ENCODE results near the gene ZNF282.

The ZNF282 gene

GRCh38 chr7:149195180-149196150 is at the start of gene ZNF282:
ZNF282 (plus strand) TSS chr7:149195546; CDS start chr7:149195590, 44 bp downstream.
- DNase-seq (ENCODE audit: low read depth, low spot score) = peak; percentile 83

DNA sequence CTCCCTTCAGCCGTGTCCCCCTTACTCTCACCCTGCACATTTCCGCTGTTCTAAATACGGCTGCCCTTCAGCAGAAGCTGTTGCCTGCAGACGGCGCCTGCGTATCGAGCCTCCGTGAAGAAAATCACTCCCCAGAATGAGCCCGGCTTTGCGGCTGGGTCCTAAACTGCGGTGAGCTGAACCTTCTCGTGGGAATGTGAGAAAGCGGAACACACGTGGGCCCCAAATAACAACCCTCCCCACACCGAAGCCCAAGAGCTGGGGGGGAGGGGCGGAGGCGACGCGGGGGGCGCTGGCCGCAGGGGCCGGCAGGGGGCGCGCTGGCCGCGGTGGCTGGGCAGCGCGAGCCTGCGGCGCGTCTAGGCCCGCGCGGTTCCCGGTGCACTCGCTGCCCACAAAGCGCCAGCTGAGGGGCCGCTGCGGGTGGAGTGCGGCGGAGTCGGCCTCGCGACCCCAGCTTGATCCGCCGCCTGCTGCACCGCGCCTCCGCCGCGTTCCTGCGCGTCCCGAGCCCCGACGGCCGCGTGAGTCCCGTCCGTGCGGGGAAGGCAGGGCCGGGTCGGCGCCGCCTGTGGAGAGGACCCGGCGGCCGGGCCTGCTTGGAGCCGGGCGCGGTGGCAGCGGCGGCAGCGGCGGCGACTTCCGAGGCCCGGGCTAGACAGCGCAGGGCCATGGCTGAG is 48.1 kb upstream of the ZNF282 start, which contains the start of gene ZNF398:
ZNF398 (plus strand) TSS at position 382 of the 680 bp plus-strand sequence; CDS start at position 672, 290 bp downstream.
- DNase-seq (ENCODE audit: low read depth, low spot score) = no peak

GRCh38 chr7:149147752-149148653 is 47.3 kb upstream of the ZNF282 start:
- DNase-seq (ENCODE audit: low read depth, low spot score) = no peak

DNA sequence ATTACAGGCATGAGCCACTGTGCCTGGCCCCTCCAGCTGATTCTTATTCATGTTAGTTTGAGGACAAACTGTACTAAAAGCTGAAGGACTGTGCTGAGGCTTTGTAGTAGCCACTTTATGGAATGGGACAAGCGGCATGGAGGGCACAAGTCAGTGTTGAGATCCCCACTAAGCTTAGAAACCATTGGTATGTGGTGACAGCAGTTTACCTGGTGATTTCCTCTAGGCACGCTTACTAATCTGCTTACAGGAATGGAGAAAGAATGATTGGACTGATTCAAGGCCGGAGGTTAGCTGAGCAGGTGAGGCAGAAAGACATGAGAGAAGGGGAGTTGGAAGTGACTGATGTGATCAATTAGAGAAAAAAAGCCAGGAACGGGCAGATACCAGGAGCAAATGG is 44.4 kb upstream of the ZNF282 start:
- no peak for DNase-seq (ENCODE audit: low read depth, low spot score)

DNA sequence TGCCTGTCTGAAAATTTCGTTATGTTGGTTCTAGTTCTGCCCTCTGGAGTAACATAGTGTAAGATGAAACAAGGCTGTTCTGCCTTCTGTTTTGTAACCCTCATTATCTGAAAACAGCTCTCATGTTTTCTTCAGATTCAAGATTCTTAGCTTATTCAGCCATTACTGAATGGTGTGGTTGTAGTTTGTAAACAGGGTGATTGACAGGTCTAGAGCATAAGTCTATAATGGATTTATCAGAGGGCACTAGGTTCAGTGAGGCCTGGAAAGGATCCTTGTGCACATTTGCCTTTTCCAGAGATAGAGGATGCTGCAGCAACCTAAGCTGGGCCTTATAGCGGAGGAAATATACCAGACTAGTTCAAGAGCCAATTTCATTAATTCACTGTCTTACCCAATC is 42.0 kb upstream of the ZNF282 start:
- no peak for DNase-seq (ENCODE audit: low read depth, low spot score)

- DNase-seq (ENCODE audit: low read depth, low spot score) = no peak
Measured at GRCh38 chr7:149154056-149154455, 41.3 kb upstream of the ZNF282 start.

GRCh38 chr7:149156898-149157297 is 38.4 kb upstream of the ZNF282 start:
- DNase-seq (ENCODE audit: low read depth, low spot score) = no peak

DNA sequence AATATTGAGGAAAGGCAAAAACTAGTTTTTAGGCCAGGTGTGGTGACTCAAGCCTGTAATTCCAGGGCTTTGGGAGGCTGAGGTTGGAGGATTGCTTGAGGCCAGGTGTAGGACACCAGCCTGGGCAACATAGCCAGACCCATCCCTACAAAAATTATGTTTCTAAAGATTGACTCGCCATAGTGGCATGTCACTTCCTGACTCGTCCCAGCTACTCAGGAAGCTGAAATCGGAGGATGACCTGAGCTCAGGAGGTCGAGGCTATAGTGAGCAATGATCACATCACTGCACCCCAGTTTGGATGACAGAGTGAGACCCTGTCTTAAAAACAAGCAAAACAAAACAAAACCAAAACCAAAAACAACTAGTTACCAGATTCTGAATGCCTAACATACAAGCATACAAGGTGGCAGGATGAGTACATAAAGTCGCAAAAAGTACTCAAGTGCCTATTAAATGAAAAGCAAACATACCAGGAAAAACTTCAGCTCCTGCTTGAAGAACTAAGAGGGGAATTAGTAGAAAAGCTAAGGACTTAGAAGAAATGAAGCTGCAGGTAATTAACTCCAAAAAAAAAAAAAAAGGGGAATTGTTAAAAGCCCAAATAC is 34.0 kb upstream of the ZNF282 start:
- no peak for DNase-seq (ENCODE audit: low read depth, low spot score)

DNA sequence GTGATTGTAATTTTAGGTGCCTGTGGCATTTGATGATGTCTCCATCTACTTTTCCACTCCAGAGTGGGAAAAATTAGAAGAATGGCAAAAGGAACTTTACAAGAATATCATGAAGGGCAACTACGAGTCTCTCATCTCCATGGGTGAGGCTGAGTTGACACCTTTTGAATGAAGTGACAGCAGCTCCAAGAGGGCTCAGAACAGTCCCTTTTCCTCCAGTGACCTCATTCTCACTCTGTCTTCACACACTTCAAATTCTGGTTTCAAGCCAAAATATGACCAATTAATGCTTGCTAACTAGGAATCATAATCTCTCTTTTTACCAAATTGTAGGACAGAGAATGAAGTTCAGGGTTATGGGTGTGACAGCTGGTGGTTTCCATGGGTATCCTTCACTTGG is 29.2 kb upstream of the ZNF282 start:
- DNase-seq (ENCODE audit: low read depth, low spot score) = no peak

DNA sequence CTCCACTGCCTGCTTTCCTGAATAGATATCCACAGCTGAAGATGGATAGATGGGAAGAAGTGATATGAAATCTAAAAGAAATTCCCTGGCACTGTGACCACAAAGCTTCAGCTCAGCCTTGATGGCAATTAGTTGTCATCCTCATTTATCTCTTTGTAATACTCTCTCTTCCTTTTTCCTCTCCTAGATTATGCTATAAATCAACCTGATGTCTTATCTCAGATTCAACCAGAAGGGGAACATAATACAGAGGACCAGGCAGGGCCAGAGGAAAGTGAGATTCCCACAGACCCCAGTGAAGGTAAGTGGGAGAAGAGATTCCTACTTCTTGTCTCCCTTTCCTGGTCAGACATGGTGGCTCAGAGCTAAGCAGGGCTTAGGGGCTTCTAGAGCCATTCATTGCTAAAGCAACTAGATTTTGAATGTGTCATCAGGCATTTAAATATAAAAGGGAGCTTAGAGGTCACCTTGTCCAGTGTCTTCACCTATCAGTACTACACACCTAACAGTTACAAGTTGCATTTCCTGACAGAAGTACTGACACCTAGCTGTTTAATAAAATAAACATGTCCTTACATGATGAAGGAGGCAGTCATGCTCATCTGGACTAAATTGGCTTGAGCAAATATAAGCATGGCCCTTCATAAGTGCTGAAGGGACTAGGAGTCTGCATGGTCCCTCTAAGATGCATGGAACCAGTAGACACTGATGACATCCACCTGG is 28.6 kb upstream of the ZNF282 start:
- no peak for DNase-seq (ENCODE audit: low read depth, low spot score)

- no peak for DNase-seq (ENCODE audit: low read depth, low spot score)
Measured at GRCh38 chr7:149171892-149172533, 23.3 kb upstream of the ZNF282 start.

DNA sequence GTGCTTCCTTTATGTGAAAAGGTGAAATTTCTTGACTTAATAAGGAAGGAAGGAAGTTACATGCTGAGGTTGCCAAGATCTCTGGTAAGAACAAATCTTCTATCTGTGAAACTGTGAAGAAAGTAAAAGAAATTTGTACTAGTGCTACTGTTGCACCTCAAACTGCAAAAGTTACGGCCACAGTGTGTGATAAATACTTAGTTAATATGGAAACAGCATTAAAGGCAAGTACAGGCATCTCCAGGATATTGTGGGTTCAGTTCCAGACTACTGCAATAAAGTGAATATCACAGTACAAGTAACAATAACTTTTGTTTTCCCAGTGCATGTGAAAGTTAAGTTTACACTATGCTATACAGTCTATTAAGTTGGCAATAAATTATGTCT is 22.8 kb upstream of the ZNF282 start:
- DNase-seq (ENCODE audit: low read depth, low spot score) = no peak

- DNase-seq (ENCODE audit: low read depth, low spot score) = no peak
Measured at GRCh38 chr7:149175150-149175549, 20.2 kb upstream of the ZNF282 start.

GRCh38 chr7:149179241-149179640 is 16.1 kb upstream of the ZNF282 start:
- DNase-seq (ENCODE audit: low read depth, low spot score) = no peak

GRCh38 chr7:149180722-149181449 is 14.5 kb upstream of the ZNF282 start:
- no peak for DNase-seq (ENCODE audit: low read depth, low spot score)

GRCh38 chr7:149181450-149181790 is 13.9 kb upstream of the ZNF282 start:
- DNase-seq (ENCODE audit: low read depth, low spot score) = no peak

GRCh38 chr7:149184274-149184673 is 11.1 kb upstream of the ZNF282 start:
- DNase-seq (ENCODE audit: low read depth, low spot score) = no peak

DNA sequence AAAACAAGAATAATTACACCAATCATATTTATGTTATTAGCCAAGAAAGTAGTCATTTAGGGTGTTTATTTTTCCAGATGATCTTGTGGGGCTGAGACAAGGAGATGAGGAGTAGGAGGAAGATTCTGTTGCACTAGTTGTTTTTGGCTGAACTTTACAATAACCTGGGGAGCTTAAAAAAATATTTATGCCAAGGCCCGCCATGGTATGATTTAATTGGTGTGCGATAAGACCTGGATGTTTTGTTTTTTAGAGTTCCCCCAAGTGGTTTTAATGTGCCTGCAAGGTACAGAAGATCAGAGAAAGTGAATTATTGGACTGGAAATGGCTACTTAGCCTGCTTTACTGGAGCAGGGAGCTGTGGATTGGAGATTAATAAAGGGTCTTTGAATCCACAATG is 7.1 kb upstream of the ZNF282 start:
- DNase-seq (ENCODE audit: low read depth, low spot score) = no peak

GRCh38 chr7:149188637-149189259 is 6.6 kb upstream of the ZNF282 start:
- DNase-seq (ENCODE audit: low read depth, low spot score) = no peak
